ENCODE measurements around the gene EYS. TPM values are rescaled to one million over a fixed set of nuclear protein-coding genes. Genes with fewer than 3 reads are reported as not detected.

Gene EYS
- total and polyA plus RNA-seq, 7 donors, result 0.07 to 0.46 TPM; not detected in 5

- H3K27ac ChIP-seq, result no peak overlapping the region
- H3K27me3 ChIP-seq, result no peaks in the 10 kb centered on the region
- no peaks in the 10 kb centered on the region for H3K36me3 ChIP-seq
- no peak overlapping the region for H3K4me3 ChIP-seq
- no peak for DNase-seq
- intact Hi-C loops (cut with DNase I), result no loop called here
- TF ChIP-seq POLR2AphosphoS5 (IDR thresholded peaks at IDR 0.05), result no peak
- no peak for TF ChIP-seq CTCF (IDR thresholded peaks at IDR 0.05)
- no peak for TF ChIP-seq POLR2A (IDR thresholded peaks at IDR 0.05)
- TF ChIP-seq EP300 (IDR thresholded peaks at IDR 0.05), result no peak
- no peaks in the 10 kb centered on the region for H3K4me1 ChIP-seq
- H3K9me3 ChIP-seq, result no peaks in the 10 kb centered on the region
Measured at GRCh38 chr6:64998204-64998603, 708.8 kb downstream of the EYS start.

DNA sequence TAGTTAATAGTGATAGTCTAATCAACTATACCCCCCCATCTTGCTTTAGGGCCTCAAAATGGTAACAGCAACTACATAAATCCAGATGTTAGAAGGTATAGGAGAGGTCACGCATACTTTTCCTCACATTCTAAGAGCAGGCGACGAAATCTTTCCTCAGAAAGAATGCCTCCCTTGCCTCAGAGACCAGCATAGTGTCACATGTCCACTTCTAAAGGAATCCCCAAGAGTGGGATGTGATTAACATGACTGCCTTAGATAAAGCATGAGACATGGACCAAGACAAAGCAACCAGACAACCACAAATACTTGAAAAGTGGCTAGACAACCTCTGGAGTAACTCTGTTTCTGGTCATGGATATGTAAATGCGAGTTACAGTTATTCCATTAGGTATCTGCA is 710.7 kb downstream of the EYS start:
- H3K27ac ChIP-seq, result no peak overlapping the region
- H3K27me3 ChIP-seq, result no peaks in the 10 kb centered on the region
- TF ChIP-seq POLR2A (IDR thresholded peaks at IDR 0.05) (no peak), EP300 (IDR thresholded peaks at IDR 0.05) (no peak), CTCF (IDR thresholded peaks at IDR 0.05) (no peak), POLR2AphosphoS5 (IDR thresholded peaks at IDR 0.05) (no peak)
- intact Hi-C loops (cut with DNase I), result no loop called here
- no peaks in the 10 kb centered on the region for H3K9me3 ChIP-seq
- H3K36me3 ChIP-seq, result no peaks in the 10 kb centered on the region
- no peak overlapping the region for H3K4me3 ChIP-seq
- DNase-seq, result no peak
- WGBS, 2 donors, result 78 to 90% methylated on average over 4 of the region's 4 CpGs
- no peaks in the 10 kb centered on the region for H3K4me1 ChIP-seq

DNA sequence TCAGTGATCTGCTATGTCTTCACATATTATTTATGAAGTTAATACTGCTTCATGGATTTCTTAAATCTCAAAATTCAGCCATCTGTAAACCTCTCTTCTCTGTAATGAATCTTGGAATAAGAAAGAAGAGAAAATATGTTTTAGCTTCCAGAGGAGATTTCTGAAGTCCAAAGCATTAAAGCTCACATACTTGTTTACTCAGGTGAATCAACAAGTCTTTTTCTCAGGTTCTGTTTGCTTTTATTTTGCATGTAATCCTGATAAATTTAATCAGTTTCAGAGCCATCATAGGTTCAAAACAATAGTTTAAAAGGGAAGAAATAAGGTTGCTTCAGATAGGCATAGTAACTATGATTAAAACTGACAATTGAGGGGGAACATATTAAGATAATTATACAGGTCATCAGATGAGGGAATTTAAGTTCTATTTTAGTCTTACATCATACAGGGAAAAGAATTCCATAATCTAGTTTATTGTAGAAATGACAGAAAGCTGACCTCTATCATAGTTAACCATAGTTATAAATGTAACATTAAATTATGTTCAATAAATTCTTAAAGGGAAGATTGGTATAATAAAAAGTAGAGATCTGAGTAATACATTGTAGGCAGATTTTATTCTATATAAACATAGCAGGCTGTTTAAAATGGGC is 716.2 kb downstream of the EYS start:
- Histone ChIP-seq H3K4me1 (no peaks in the 10 kb centered on the region), H3K9me3 (no peaks in the 10 kb centered on the region), H3K36me3 (no peaks in the 10 kb centered on the region), H3K4me3 (no peak overlapping the region), H3K27me3 (no peaks in the 10 kb centered on the region), H3K27ac (no peak overlapping the region)
- TF ChIP-seq CTCF (IDR thresholded peaks at IDR 0.05), result no peak
- no peak for TF ChIP-seq POLR2AphosphoS5 (IDR thresholded peaks at IDR 0.05)
- TF ChIP-seq EP300 (IDR thresholded peaks at IDR 0.05), result no peak
- TF ChIP-seq POLR2A (IDR thresholded peaks at IDR 0.05), result no peak
- intact Hi-C loops (cut with DNase I), result no loop called here
- no peak for DNase-seq

DNA sequence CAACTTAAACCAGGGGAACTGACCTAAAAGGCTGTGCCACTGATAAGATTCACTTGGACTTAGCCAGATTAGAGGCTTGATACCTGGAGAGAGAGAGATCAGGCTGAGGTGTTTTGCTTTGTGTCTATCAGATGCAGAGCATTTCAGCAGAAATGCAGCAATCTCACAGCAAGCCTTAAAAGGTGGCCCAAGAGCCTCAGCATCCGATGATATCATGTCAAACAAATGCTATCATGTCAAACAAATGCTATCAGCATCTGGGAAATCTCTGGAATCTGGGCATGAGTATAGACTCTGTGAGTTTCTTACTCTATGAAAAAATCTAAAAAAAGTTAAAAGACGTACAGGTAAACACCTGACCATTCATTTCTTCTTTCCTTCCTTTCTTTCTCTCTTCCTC is 718.9 kb downstream of the EYS start:
- intact Hi-C loops (cut with DNase I), result no loop called here
- Histone ChIP-seq H3K36me3 (no peaks in the 10 kb centered on the region), H3K4me1 (no peaks in the 10 kb centered on the region), H3K27ac (no peak overlapping the region), H3K27me3 (no peaks in the 10 kb centered on the region), H3K4me3 (no peak overlapping the region), H3K9me3 (no peaks in the 10 kb centered on the region)
- no peak for TF ChIP-seq EP300 (IDR thresholded peaks at IDR 0.05)
- TF ChIP-seq POLR2A (IDR thresholded peaks at IDR 0.05), result no peak
- TF ChIP-seq CTCF (IDR thresholded peaks at IDR 0.05), result no peak
- no peak for TF ChIP-seq POLR2AphosphoS5 (IDR thresholded peaks at IDR 0.05)
- 46 to 66% methylated on average over 2 of the region's 2 CpGs for WGBS, 2 donors
- DNase-seq, result no peak

DNA sequence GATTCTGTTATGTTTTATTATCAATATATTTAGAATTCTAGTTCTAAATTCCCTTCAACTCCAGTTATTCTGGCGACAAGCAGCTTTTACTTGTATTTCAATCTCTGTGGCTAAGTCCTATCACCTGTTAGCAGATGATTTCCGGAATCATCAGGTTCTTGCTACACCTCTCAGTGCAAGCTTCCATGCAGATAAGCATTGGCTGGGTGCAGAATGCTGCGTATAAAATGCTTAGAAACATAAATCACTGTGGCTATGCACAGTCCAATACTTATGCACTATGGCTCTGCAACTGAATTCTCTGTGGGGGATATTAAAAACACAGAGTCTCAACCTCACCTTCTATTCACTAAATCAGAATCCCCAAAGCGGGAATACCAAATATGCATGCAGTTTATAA is 720.0 kb downstream of the EYS start:
- H3K27ac ChIP-seq, result no peak overlapping the region
- no peaks in the 10 kb centered on the region for H3K36me3 ChIP-seq
- no peaks in the 10 kb centered on the region for H3K27me3 ChIP-seq
- TF ChIP-seq CTCF (IDR thresholded peaks at IDR 0.05) (no peak), POLR2AphosphoS5 (IDR thresholded peaks at IDR 0.05) (no peak), POLR2A (IDR thresholded peaks at IDR 0.05) (no peak), EP300 (IDR thresholded peaks at IDR 0.05) (no peak)
- intact Hi-C loops (cut with DNase I), result no loop called here
- 75 to 87% methylated on average over 4 of the region's 4 CpGs for WGBS, 2 donors
- no peak overlapping the region for H3K4me3 ChIP-seq
- H3K9me3 ChIP-seq, result no peaks in the 10 kb centered on the region
- DNase-seq, result no peak
- no peaks in the 10 kb centered on the region for H3K4me1 ChIP-seq
